Adipose tissue (tissue), 3 donors: ENCODE results near the gene RFTN1. TPM values are rescaled to one million over a fixed set of nuclear protein-coding genes. Genes with fewer than 3 reads are reported as not detected.
A peak's percentile ranks its signal among the peaks of the same experiment; 100 is the strongest.

ENCODE experiments used
- H3K27ac ChIP-seq: one replicate; pipeline ENCODE4 v1.5.1; 2013; ENCODE audit warnings: low read depth, low read length
- WGBS, 3 donors: extraction: QIAGEN DNeasy Blood & Tissue Kit; methylation state at CpG; one replicate each; pipeline ENCODE4 v1.1.7; 2013; 5-methylcytosine and 5-hydroxymethylcytosine counted together
- polyA plus RNA-seq, 3 donors: library from polyadenylated mRNA; stranded (reverse); fragments of 200-250 nt; gene quantifications; one replicate each; pipeline ENCODE4 v1.2.3, GENCODE V29; 2013
- donor health status: healthy with polysubstance abuse.
- donor health status: Bipolar disorder and iron deficiency.
- donor health status: healthy.

The RFTN1 gene
- polyA plus RNA-seq, 3 donors, result 5.7 to 46.0 (median 44.4) TPM

DNA sequence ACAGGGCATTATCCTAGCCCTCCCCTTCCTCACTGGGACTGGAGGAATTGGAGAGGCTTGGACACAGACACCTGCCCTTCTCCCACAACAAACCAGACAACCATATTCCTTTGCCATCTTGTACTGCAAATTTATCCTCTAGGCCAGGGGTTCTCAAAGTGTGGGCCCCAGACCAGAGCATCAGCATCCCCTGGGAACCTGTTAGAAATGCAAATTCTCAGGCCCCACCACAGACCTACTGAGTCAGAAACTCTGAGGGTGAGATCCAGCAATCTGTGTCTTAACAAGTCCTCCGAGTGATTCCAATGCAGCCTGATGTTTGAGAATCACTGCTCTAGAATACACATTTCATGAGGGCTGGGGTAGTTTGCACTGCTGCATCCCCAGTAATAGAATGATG is 133.1 kb downstream of the RFTN1 start:
- no peak overlapping the region for H3K27ac ChIP-seq
- WGBS, 3 donors, result 91 to 100% (median 98%) methylated on average over 1 of the region's 1 CpG

DNA sequence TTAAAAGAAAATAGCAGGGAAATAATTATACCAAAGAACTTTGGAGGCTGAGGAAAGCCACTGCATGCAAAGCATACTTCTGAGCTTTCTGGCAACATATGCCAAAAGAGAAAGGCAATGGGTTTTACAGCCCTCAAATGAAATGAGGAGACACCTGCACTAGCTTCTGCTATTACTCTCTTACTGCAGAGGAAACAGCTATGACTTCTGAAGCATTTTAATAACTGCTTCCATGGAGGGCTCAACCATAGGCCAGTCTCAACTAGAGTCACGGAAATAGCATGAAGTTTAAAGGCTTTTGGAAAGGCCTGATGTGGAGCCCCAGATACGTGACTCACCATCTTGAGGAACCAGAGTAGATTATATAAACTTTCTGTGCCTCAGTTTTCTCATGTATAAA is 133.7 kb downstream of the RFTN1 start:
- WGBS, 3 donors, result 44 to 70% (median 46%) methylated on average over 2 of the region's 2 CpGs
- H3K27ac ChIP-seq, result no peak overlapping the region

DNA sequence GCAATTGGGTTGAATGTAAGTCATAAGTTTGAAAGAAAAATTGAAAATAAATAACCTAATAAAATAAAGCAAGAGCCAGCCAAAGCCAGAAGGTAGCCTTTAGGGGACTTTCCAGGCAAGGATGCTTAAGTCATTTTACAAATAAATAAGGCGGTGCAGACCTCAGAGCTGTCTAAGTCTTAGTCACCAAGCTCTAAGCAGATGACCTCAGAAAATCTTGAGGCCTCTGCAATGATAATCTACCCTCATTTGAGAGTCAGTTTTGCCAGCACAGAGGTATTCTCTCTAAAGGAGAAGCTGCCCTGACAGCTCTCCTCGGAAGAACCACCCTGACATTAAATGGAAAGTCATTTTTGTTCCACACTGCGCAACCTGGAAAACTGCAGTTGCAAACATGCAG is 134.6 kb downstream of the RFTN1 start:
- no peak overlapping the region for H3K27ac ChIP-seq
- 57 to 82% (median 61%) methylated on average over 3 of the region's 3 CpGs for WGBS, 3 donors

GRCh38 chr3:16378415-16378814 is 135.1 kb downstream of the RFTN1 start:
- no peak overlapping the region for H3K27ac ChIP-seq

GRCh38 chr3:16377847-16378302 is 135.6 kb downstream of the RFTN1 start:
- WGBS, 3 donors, result 81 to 89% (median 88%) methylated on average over 15 of the region's 15 CpGs
- no peak overlapping the region for H3K27ac ChIP-seq

More at GRCh38 chr3:16378415-16378814, 135.1 kb downstream of the RFTN1 start:
- WGBS, 3 donors, result 71 to 82% (median 79%) methylated on average over 3 of the region's 3 CpGs

DNA sequence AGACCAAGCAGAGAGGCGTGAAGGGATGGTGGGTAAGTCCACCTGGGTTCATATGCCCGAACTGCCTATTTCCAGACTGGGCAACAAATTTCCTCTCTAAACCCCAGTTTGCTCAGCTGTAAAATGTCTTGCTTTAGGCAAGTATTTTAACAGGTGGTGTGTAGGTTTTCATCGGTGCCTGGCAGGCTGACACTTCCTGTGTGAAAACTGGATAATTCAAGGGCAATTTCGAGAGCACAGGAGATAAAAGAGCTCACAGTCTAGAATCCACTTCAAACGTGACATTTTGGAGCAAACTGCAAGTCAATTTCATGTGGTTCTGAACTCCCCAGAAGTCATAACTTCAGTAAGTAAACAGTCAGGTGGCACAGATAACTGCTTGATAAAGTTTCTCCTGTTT is 136.3 kb downstream of the RFTN1 start:
- H3K27ac ChIP-seq, result no peak overlapping the region
- WGBS, 3 donors, result 44 to 77% (median 67%) methylated on average over 5 of the region's 5 CpGs

DNA sequence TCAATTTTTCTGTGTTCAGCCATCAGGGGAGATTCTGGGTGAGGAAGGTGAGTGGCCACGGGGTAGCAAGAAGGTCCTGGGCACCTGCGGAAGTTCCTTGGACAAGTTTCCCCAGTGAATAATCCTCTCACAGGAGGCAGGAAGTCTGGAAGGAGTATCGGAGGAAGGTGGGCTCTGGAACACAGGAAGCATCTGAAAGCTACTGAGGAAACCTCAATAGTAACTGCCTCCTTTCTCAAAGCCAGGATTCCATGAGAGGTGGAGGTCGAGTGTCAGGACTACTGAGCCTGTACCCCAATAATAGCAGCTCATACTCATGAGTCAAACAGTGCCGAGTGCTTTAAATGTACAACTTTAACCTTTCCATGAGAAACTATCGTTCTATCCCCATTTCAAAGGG is 137.6 kb downstream of the RFTN1 start:
- no peak overlapping the region for H3K27ac ChIP-seq
- 68 to 83% (median 77%) methylated on average over 6 of the region's 6 CpGs for WGBS, 3 donors

GRCh38 chr3:16374935-16375245 is 138.6 kb downstream of the RFTN1 start:
- 52 to 74% (median 56%) methylated on average over 2 of the region's 2 CpGs for WGBS, 3 donors
- no peak overlapping the region for H3K27ac ChIP-seq

GRCh38 chr3:16374047-16374934 is 139.2 kb downstream of the RFTN1 start:
- no peak overlapping the region for H3K27ac ChIP-seq

DNA sequence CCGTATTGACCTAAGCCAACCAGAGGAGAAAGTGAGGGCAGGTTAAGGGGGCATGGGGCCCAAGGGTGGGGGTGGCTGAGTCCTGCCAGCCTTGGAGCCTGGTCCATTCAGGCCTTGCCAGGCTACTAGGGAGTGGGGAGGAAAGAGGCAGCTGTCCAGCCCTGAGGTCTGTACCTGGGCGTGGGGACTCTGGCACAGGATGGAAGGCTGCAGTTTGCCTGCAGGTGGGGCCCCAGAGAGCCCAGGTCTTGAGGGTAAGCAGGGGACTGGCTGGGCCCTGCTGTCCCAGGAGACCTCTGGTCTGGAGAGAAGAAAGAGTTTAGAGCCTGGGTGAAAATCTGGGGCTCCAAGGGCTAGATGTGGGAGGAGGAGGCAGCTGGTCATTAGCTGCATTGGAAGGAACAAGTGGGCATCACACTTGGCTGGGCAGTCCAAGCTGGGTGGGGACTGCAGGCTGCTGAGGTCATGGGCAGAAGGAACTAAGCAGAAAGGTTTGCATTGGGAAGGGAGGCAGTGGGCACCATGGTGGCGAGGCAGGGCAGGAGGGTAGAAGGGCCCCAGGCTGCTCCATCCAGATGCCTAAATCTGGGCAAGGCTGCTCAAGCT is 140.1 kb downstream of the RFTN1 start:
- H3K27ac ChIP-seq, result no peak overlapping the region
- WGBS, 3 donors, result 65 to 80% (median 70%) methylated on average over 3 of the region's 3 CpGs

More at GRCh38 chr3:16374047-16374934, 139.2 kb downstream of the RFTN1 start:
- 67 to 90% (median 82%) methylated on average over 17 of the region's 17 CpGs for WGBS, 3 donors

DNA sequence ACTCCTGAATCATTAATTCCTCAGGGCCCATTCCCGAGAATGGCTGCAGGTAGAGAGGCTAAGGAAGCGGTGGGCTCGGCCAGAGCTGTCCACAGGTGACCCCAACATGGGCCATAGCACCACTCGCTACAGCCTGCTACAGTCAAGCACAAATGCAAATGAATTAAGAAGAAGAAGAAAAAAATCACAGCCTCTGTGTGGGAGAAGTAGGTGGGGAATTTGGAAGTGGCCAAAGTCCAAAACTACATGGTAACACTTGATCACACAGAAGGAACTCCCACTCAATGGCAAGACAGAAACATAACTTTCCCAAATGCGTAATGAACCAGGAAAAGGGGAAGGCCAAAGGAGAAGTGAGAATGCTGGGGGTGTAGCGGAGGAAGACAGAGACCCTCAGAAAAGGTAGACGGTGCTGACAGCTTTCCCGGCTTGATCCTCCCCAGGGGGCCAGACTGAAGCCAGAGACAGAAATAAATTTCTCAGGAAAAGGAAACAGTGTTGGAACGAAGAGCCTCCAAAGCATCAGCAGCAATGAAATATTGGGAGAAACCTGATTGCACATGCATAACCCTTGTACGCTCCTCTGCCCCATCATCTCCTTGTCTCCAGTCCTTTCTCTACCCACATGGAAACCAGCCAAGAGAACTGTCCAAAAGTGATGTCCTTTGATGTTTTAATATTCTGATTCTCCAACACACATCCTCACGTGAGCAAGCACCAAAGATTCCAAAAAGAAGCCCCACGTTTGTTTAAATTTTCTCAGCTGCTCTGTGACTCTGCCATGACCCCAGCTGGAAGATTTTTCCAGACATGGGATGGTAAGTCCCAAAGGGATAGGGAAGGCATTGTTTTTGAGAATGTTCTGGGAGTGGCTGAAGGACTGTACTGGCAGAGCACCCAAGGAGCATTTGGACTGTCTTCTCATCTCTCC is 140.9 kb downstream of the RFTN1 start:
- H3K27ac ChIP-seq, result peak overlapping the region; percentile 45
- 49 to 74% (median 51%) methylated on average over 12 of the region's 12 CpGs for WGBS, 3 donors

DNA sequence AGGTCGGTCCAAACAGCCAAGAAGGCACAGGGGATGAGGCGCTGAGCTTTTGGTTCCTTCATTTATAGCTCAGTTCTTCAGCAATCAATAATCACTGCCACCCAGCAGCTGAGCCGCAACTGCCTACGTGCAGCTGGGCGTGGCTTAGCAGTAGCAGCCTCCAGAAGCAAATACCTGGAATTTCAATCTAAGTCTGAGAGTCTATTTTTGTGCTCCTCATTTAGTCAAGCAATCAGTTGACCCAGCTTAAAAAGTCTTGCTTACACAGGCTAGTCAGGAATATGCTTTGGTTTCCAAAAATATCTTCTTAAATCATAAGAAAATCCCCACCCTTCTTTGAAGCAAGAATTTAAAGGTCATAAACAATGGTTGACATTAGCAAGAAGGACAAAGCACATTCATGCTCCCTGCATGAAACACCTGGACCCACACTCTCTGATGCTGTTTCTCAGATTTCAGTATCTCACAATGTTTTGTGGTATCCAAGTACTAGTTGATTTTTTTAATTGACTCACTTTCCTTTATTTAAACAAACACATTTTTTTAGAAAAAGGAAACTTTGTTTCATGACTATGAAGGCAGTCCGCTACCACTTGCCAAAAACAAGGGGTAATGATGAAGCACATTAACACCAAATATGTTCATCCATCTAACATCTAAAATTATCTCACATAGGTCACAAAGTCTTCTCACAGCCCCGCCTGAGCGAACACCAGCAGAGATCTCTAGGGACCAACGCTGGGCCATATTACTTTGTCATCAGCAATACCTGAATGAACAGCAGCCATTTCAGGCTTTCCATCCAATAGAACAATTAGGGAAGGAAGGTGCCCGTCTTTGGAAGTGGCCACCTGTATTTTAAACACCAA is 142.4 kb downstream of the RFTN1 start:
- no peak overlapping the region for H3K27ac ChIP-seq
- WGBS, 3 donors, result 58 to 80% (median 68%) methylated on average over 10 of the region's 10 CpGs

- no peak overlapping the region for H3K27ac ChIP-seq
Measured at GRCh38 chr3:16370503-16370871, 143.0 kb downstream of the RFTN1 start.

GRCh38 chr3:16369885-16370284 is 143.6 kb downstream of the RFTN1 start:
- WGBS, 3 donors, result 77 to 87% (median 82%) methylated on average over 8 of the region's 8 CpGs

More at GRCh38 chr3:16370503-16370871, 143.0 kb downstream of the RFTN1 start:
- 52 to 80% (median 78%) methylated on average over 2 of the region's 2 CpGs for WGBS, 3 donors

GRCh38 chr3:16369276-16369675 is 144.2 kb downstream of the RFTN1 start:
- 77 to 90% (median 89%) methylated on average over 5 of the region's 5 CpGs for WGBS, 3 donors
- H3K27ac ChIP-seq, result no peak overlapping the region

More at GRCh38 chr3:16369885-16370284, 143.6 kb downstream of the RFTN1 start:
- no peak overlapping the region for H3K27ac ChIP-seq

GRCh38 chr3:16366581-16366980 is 146.9 kb downstream of the RFTN1 start:
- WGBS, 3 donors, result 62 to 93% (median 85%) methylated on average over 5 of the region's 5 CpGs
- H3K27ac ChIP-seq, result no peak overlapping the region

DNA sequence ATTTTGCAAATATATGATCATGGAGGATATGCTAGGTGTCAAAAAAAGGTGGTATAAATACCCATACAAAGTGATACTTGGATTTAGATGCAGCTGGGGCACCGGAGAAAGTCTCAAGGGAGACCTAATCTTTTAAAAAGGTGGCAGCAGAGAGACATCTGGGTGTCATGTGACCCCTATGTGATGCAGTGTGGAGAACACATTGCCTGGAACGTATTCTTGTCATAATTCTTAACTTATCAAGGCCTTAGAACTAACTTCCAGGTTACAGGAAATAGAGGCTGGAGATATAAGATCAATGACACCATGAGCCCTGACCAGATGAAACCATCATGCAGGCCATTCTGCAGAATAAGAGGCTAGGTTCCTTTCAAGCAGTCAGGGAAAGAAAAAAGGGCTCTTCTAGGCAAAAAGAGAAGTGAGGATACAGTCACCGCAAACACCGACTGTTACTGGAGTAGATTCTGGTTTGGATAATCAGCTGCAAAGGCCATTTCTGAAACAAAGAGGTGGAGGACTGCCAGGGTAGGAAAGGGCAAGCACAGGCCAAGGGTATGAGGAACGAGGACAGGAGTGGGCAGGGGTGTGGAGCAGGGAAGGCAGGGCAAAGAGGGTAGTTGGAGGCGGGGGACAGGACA is 147.9 kb downstream of the RFTN1 start:
- no peak overlapping the region for H3K27ac ChIP-seq
- 63 to 79% (median 72%) methylated on average over 6 of the region's 6 CpGs for WGBS, 3 donors
